WTC11 (cell line): ENCODE data around the gene EHMT1. TPM values are rescaled to one million over a fixed set of nuclear protein-coding genes. Genes with fewer than 3 reads are reported as not detected.
A peak's percentile ranks its signal among the peaks of the same experiment; 100 is the strongest.

ENCODE experiments used
- ATAC-seq: fragments of 200-7000 bp; cut with Tn5 transposase; 2 replicates; pipeline ENCODE4 v1.10.0; 2021; ENCODE audit warnings: mild to moderate bottlenecking, moderate library complexity
- CTCF ChIA-PET: fragments of 300-600 bp; sonication (Branson Sonifier 250); formaldehyde crosslinking; loops from one replicate; lab custom pipeline; 2021; ENCODE audit warnings: antibody characterized with exemption; lab: Charles Lee
- POLR2A ChIA-PET: fragments of 350-600 bp; sonication (Branson Sonifier 250); formaldehyde crosslinking; loops from one replicate; lab custom pipeline; 2021; ENCODE audit warnings: antibody characterized with exemption; lab: Charles Lee
- DNase-seq: peaks from one replicate; pipeline ENCODE4 v3.0.0; 2021; ENCODE audit warnings: low spot score
- H3K27ac Mint-ChIP-seq: 2 replicates; pipeline ENCODE4 v1.8.0; 2021; ENCODE audit warnings: mixed read lengths
- H3K27me3 Mint-ChIP-seq: 2 replicates; pipeline ENCODE4 v1.8.0; 2021; ENCODE audit warnings: low read depth, mild to moderate bottlenecking, moderate library complexity, mixed read lengths
- H3K36me3 Mint-ChIP-seq: 2 replicates; pipeline ENCODE4 v1.8.0; 2021; ENCODE audit warnings: mixed read lengths
- H3K4me1 Mint-ChIP-seq: 2 replicates; pipeline ENCODE4 v1.8.0; 2022; ENCODE audit warnings: mixed read lengths
- H3K4me3 Mint-ChIP-seq: 2 replicates; pipeline ENCODE4 v1.8.0; 2021; ENCODE audit warnings: mild to moderate bottlenecking, moderate library complexity, mixed read lengths
- H3K9me3 Mint-ChIP-seq: 2 replicates; pipeline ENCODE4 v1.8.0; 2021; ENCODE audit warnings: mixed read lengths
- ATF6 ChIP-seq: sonication (generic); formaldehyde crosslinking; IDR thresholded peaks from 2 replicates; pipeline ENCODE4 v1.8.1; 2023; ENCODE audit warnings: mild to moderate bottlenecking, missing genetic modification reagents
- CBFB ChIP-seq: sonication (generic); formaldehyde crosslinking; IDR thresholded peaks from 2 replicates; pipeline ENCODE4 v1.8.1; 2022; ENCODE audit warnings: mild to moderate bottlenecking, low read depth, missing genetic modification reagents
- E2F4 ChIP-seq: sonication (generic); formaldehyde crosslinking; IDR thresholded peaks from 2 replicates; pipeline ENCODE4 v1.8.1; 2022; ENCODE audit warnings: low read depth, mild to moderate bottlenecking, moderate library complexity, missing genetic modification reagents, borderline replicate concordance
- ELF4 ChIP-seq: sonication (generic); formaldehyde crosslinking; IDR thresholded peaks from 2 replicates; pipeline ENCODE4 v1.8.1; 2022; ENCODE audit warnings: low read depth, mild to moderate bottlenecking, moderate library complexity, missing genetic modification reagents
- FOXP1 ChIP-seq: sonication (generic); formaldehyde crosslinking; IDR thresholded peaks from 2 replicates; pipeline ENCODE4 v1.8.0; 2022; ENCODE audit warnings: missing genetic modification reagents, mild to moderate bottlenecking, moderate library complexity, borderline replicate concordance
- FOXP4 ChIP-seq: sonication (generic); formaldehyde crosslinking; IDR thresholded peaks from 2 replicates; pipeline ENCODE4 v1.8.0; 2022; ENCODE audit warnings: mild to moderate bottlenecking, missing genetic modification reagents
- KAT7 ChIP-seq: sonication (generic); formaldehyde crosslinking; IDR thresholded peaks from 2 replicates; pipeline ENCODE4 v1.8.1; 2023; ENCODE audit warnings: missing genetic modification reagents, mild to moderate bottlenecking, borderline replicate concordance
- NR1H2 ChIP-seq: sonication (generic); formaldehyde crosslinking; IDR thresholded peaks from 2 replicates; pipeline ENCODE4 v1.9.0; 2021; ENCODE audit warnings: mild to moderate bottlenecking, moderate library complexity, missing genetic modification reagents
- SMAD3 ChIP-seq: sonication (generic); formaldehyde crosslinking; IDR thresholded peaks from 2 replicates; pipeline ENCODE4 v1.8.0; 2022; ENCODE audit warnings: missing genetic modification reagents, mild to moderate bottlenecking, borderline replicate concordance
- SP1 ChIP-seq: sonication (generic); formaldehyde crosslinking; conservative IDR thresholded peaks from 2 replicates; pipeline ENCODE4 v1.8.1; 2022; ENCODE audit warnings: missing genetic modification reagents
- ZNF121 ChIP-seq: sonication (generic); formaldehyde crosslinking; IDR thresholded peaks from 2 replicates; pipeline ENCODE4 v1.8.0; 2023; ENCODE audit warnings: missing genetic modification reagents
- ZNF138 ChIP-seq: sonication (generic); formaldehyde crosslinking; conservative IDR thresholded peaks from 2 replicates; pipeline ENCODE4 v1.8.1; 2022; ENCODE audit warnings: mild to moderate bottlenecking, moderate library complexity, missing genetic modification reagents
- ZNF263 ChIP-seq: sonication (generic); formaldehyde crosslinking; IDR thresholded peaks from 2 replicates; pipeline ENCODE4 v1.8.1; 2022; ENCODE audit warnings: low read depth, mild to moderate bottlenecking, moderate library complexity, missing genetic modification reagents
- ZNF317 ChIP-seq: sonication (generic); formaldehyde crosslinking; IDR thresholded peaks from 2 replicates; pipeline ENCODE4 v1.8.1; 2023; ENCODE audit warnings: low read depth, mild to moderate bottlenecking, moderate library complexity, missing genetic modification reagents, borderline replicate concordance
- ZNF416 ChIP-seq: fragments of 250-450 bp; sonication (Bioruptor Pico); IDR thresholded peaks from 2 replicates; pipeline ENCODE4 v1.9.0; 2021; ENCODE audit warnings: mild to moderate bottlenecking, inconsistent platforms
- ZNF512 ChIP-seq: sonication (generic); formaldehyde crosslinking; IDR thresholded peaks from 2 replicates; pipeline ENCODE4 v1.8.1; 2022; ENCODE audit warnings: missing genetic modification reagents, borderline replicate concordance
- ZNF532 ChIP-seq: fragments of 250-450 bp; sonication (Bioruptor Pico); IDR thresholded peaks from 2 replicates; pipeline ENCODE4 v1.9.0; 2021; ENCODE audit warnings: mild to moderate bottlenecking, borderline replicate concordance
- total RNA-seq: library from RNA; stranded (reverse); gene quantifications from 3 replicates; pipeline ENCODE4 v1.2.3, GENCODE V29; 2021

EHMT1 gene
- total RNA-seq, 1 experiment from 2014 or later = 170 TPM

- TF ChIP-seq ZNF532 (CRISPR knock-in tag) = no peak
- no peak for TF ChIP-seq ATF6 (CRISPR knock-in tag)
- TF ChIP-seq ZNF512 (CRISPR knock-in tag) = no peak
- no peak for TF ChIP-seq ZNF263 (CRISPR knock-in tag)
- TF ChIP-seq ELF4 (CRISPR knock-in tag) = no peak
- TF ChIP-seq E2F4 (CRISPR knock-in tag) = no peak
Observed at GRCh38 chr9:137647096-137647714, 28.4 kb downstream of the EHMT1 start (continued).

- peaks cover 27% of the 10 kb centered on the region for H3K4me1 Mint-ChIP-seq
- DNase-seq (no peak), ATAC-seq (no peak)
- no peaks in the 10 kb centered on the region for H3K27me3 Mint-ChIP-seq
- H3K36me3 Mint-ChIP-seq = peaks cover 20% of the 10 kb centered on the region
- ChIA-PET POLR2A (no interaction called here), CTCF (interaction anchor here (0.9 kb wide), 1 partner anchor 25 kb away, joined by 3 read pairs; no protein-coding TSS in a partner anchor)
- no peaks in the 10 kb centered on the region for H3K9me3 Mint-ChIP-seq
- no peak overlapping the region for H3K4me3 Mint-ChIP-seq
- H3K27ac Mint-ChIP-seq = peak overlapping the region; percentile 55
- no peak for TF ChIP-seq SP1
- TF ChIP-seq SMAD3 (CRISPR knock-in tag) = no peak
- no peak for TF ChIP-seq ZNF138 (CRISPR knock-in tag)
- no peak for TF ChIP-seq ZNF121 (CRISPR knock-in tag)
- TF ChIP-seq KAT7 (CRISPR knock-in tag) = no peak
- TF ChIP-seq FOXP1 (CRISPR knock-in tag) = no peak
- TF ChIP-seq ZNF416 = no peak
- TF ChIP-seq ZNF317 (CRISPR knock-in tag) = no peak
- TF ChIP-seq FOXP4 = no peak
- no peak for TF ChIP-seq NR1H2
- no peak for TF ChIP-seq CBFB (CRISPR knock-in tag)
- TF ChIP-seq ZNF532 (CRISPR knock-in tag) = no peak
- TF ChIP-seq ZNF512 (CRISPR knock-in tag) = no peak
Observed at GRCh38 chr9:137648396-137648795, 29.6 kb downstream of the EHMT1 start.
